ENCODE measurements around the gene ESCO1.
"Not testable (repeated sequence)": the region's sequence is repeated elsewhere in the genome, so short reads cannot be mapped to it uniquely, and the experiment has no call there.

ESCO1 gene

GRCh38 chr18:21632393-21632792 lies 31.9 kb upstream of the ESCO1 start:
- Mint-ChIP-seq H3K9me3 (no peaks in the 10 kb centered on the region), H3K27me3 (ENCODE audit: low read depth) (no peaks in the 10 kb centered on the region), H3K36me3 (ENCODE audit: low read depth) (peaks cover 54% of the 10 kb centered on the region), H3K4me1 (no peaks in the 10 kb centered on the region), H3K4me3 (no peak overlapping the region), H3K27ac (no peak overlapping the region)
- TF ChIP-seq CTCF (IDR thresholded peaks at IDR 0.05; ENCODE audit: unreplicated experiment in 3 of 3): no peak

GRCh38 chr18:21629089-21629832 lies 28.8 kb upstream of the ESCO1 start:
- Mint-ChIP-seq H3K4me3 (no peak overlapping the region), H3K9me3 (no peaks in the 10 kb centered on the region), H3K27me3 (ENCODE audit: low read depth) (no peaks in the 10 kb centered on the region), H3K27ac (peak overlapping the region in 1 of 3 experiments; percentile 10), H3K4me1 (no peaks in the 10 kb centered on the region), H3K36me3 (ENCODE audit: low read depth) (peaks cover 57% of the 10 kb centered on the region)
- TF ChIP-seq CTCF (IDR thresholded peaks at IDR 0.05; ENCODE audit: unreplicated experiment in 3 of 3): no peak

DNA sequence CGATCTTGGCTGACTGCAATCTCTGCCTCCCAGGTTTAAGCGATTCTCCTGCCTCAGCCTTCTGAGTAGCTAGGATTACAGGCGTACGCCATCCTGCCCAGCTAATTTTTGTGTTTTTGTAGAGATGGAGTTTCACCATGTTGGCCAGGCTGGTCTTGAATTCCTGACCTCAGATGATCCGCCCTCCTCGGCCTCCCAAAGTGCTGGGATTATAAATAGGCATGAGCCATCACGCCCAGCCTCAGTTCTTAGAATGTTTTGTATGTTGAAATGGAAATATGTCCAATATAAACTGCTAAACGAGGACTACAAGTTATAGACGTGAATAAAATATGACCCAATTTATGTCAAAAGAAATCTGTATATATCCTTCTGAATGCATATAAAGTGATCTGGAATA lies 21.1 kb upstream of the ESCO1 start:
- H3K4me1 Mint-ChIP-seq; H3K9me3 Mint-ChIP-seq; H3K27ac Mint-ChIP-seq; H3K4me3 Mint-ChIP-seq; H3K27me3 Mint-ChIP-seq (ENCODE audit: low read depth): not testable (repeated sequence)
- peaks cover 62% of the 10 kb centered on the region for H3K36me3 Mint-ChIP-seq (ENCODE audit: low read depth)

DNA sequence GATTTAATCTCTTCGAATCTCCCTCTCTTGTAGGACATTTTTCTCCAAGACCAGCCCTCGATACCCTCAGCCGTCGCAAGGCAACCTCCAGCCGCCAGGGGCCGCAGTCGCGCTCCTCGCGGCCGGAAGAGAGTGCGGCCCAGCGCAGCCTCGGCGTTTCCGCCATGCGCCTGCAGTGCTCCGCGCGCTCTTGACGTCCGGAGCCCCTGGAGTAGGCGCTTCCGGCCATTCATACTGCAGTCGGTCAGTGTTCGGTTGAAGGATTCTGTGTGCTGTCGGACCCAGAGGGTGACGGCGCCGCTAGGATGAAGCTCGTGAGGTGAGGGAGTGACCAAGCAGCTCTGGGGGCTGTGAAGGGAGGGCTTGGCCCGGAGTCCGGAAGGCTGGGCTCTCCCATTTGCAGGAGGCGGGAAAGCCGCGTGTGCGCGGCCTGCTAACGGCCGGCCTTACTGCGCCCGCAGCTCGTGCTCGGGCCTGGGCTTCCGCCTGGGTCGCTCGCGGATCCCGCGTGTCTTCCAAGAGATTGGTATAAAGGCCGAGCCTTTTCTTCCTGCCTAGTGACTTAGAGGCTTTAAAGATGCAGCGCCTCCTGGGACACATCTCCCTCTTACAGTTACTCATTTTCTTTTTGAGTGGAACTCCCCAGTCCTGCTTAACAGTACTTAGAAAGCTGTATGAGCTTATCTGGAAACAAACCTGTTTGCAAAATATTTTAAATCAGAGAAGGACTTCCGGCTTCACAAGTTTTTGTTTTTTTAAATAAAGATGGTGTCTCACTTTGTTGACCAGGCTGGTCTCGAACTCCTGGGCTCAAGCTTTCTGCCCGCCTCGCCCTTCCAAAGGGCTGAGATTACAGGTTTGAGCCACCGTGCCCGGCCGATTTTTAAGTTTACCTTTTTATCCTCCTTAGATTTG lies 11.9 kb upstream of the ESCO1 start, which contains the start of gene SNRPD1:
TSS of gene SNRPD1 (plus strand) at position 190 of the 915 bp plus-strand sequence. CDS start at position 306, 116 bp downstream.
- Mint-ChIP-seq H3K4me1 (peaks cover 14% of the 10 kb centered on the region), H3K4me3 (peak within 1 kb of the TSS; percentile 91 to 96 (median 96)), H3K27me3 (ENCODE audit: low read depth) (no peaks in the 10 kb centered on the region), H3K36me3 (ENCODE audit: low read depth) (peaks cover 32% of the 10 kb centered on the region), H3K9me3 (peaks cover 9% of the 10 kb centered on the region), H3K27ac (peak within 1 kb of the TSS; percentile 91 to 96 (median 93))
- peak; percentile 89 to 92 (median 92) for TF ChIP-seq CTCF (IDR thresholded peaks at IDR 0.05; ENCODE audit: unreplicated experiment in 3 of 3)

DNA sequence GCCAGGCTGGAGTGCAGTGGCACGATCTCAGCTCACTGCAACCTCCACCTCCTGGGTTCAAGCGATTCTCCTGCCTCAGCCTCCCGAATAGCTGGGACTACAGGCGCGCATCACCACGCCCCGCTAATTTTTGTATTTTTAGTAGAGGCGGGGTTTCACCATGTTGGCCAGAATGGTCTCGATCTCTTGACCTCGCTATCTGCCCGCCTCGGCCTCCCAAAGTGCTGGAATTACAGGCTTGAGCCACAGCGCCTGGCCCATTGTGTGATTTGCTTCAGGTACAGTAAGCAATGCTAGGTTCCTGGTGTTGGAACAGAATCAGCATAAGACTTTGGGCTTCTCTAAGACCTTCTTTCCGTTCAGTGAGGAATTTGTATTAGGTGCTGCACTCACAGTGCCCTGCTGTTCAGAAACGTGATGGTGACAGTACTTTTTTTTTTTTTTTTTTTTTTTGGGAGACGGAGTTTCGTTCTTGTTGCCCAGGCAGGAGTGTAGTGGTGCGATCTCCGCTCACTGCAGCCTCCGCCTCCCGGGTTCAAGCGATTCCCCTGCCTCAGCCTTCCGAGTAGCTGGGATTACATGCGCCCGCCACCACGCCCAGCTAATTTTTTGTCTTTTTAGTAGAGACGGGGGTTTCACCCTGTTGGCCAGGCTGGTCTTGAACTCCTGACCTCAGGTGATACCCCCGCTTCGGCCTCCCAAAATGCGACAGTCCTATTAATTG lies 11.1 kb upstream of the ESCO1 start:
- H3K27me3 Mint-ChIP-seq (ENCODE audit: low read depth); H3K9me3 Mint-ChIP-seq: not testable (repeated sequence)
- Mint-ChIP-seq H3K4me1 (peaks cover 14% of the 10 kb centered on the region), H3K4me3 (peak overlapping the region; percentile 91 to 96 (median 96)), H3K36me3 (ENCODE audit: low read depth) (peaks cover 23% of the 10 kb centered on the region), H3K27ac (peak overlapping the region; percentile 91 to 96 (median 93))

DNA sequence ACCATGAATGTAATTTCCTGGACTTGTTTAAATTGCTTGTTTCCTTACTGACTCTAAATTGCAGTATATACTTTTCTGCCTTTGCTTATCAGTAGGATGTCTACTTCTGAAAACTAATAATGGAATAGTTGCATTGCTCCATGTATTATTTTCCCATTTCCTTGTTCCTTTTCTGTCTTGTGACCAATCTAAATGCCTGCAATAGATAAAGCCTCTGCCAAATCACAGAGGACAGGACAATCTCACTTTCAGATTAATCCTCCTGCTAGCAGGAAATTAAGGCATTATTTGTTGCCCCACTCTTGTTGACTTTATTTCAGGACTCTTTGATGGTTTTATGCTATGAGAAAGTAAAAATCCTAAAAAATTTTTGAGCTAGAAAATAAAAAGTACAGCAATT lies 4.7 kb upstream of the ESCO1 start:
- peak overlapping the region in 1 of 3 experiments; percentile 42 for H3K4me3 Mint-ChIP-seq
- no peaks in the 10 kb centered on the region for H3K36me3 Mint-ChIP-seq (ENCODE audit: low read depth)
- H3K9me3 Mint-ChIP-seq: no peaks in the 10 kb centered on the region
- H3K4me1 Mint-ChIP-seq: no peaks in the 10 kb centered on the region
- peak overlapping the region in 1 of 3 experiments; percentile 63 for H3K27ac Mint-ChIP-seq
- no peaks in the 10 kb centered on the region for H3K27me3 Mint-ChIP-seq (ENCODE audit: low read depth)
- TF ChIP-seq CTCF (IDR thresholded peaks at IDR 0.05; ENCODE audit: unreplicated experiment in 3 of 3): no peak
